Esophagus squamous epithelium (tissue), 4 donors: ENCODE data around the gene COL8A2.

Experiments
- POLR2A ChIP-seq, 4 donors: fragments of 450-650 bp; IDR thresholded peaks; one replicate each; pipeline ENCODE4 v1.6.1; 2017; ENCODE audit warnings: antibody characterized with exemption in 4 of 4, mild to moderate bottlenecking in 4 of 4, moderate library complexity in 3 of 4
- TF ChIP-seq, protein P1 (sequence below), 6 experiments: fragments of 450-650 bp in 4 of 6; fragments of 200-600 bp in 2 of 6; sonication (generic) in 2 of 6; IDR thresholded peaks; one replicate each; pipeline ENCODE4 v1.5.1; 2016 to 2019; ENCODE audit warnings: antibody characterized with exemption in 6 of 6, mild to moderate bottlenecking in 4 of 6, moderate library complexity in 4 of 6

GRCh38 chr1:36143424-36143823 lies 18.4 kb upstream of the COL8A2 start:
- TF ChIP-seq, protein P1, sequence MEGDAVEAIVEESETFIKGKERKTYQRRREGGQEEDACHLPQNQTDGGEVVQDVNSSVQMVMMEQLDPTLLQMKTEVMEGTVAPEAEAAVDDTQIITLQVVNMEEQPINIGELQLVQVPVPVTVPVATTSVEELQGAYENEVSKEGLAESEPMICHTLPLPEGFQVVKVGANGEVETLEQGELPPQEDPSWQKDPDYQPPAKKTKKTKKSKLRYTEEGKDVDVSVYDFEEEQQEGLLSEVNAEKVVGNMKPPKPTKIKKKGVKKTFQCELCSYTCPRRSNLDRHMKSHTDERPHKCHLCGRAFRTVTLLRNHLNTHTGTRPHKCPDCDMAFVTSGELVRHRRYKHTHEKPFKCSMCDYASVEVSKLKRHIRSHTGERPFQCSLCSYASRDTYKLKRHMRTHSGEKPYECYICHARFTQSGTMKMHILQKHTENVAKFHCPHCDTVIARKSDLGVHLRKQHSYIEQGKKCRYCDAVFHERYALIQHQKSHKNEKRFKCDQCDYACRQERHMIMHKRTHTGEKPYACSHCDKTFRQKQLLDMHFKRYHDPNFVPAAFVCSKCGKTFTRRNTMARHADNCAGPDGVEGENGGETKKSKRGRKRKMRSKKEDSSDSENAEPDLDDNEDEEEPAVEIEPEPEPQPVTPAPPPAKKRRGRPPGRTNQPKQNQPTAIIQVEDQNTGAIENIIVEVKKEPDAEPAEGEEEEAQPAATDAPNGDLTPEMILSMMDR (IDR thresholded peaks at IDR 0.05), result no peak
- TF ChIP-seq POLR2A (IDR thresholded peaks at IDR 0.05), result no peak
